HCT116 (cell line): ENCODE data around the gene TRMT2A. TPM values are rescaled to one million over a fixed set of nuclear protein-coding genes. Genes with fewer than 3 reads are reported as not detected.

Experiments used
- ATAC-seq: fragments of 200-7000 bp; cut with Tn5 transposase; 2 replicates; pipeline ENCODE4 v1.9.1; 2020; ENCODE audit warnings: mild to moderate bottlenecking, moderate library complexity
- BruUV-seq: library from RNA; stranded (reverse); fragments of 400-500 nt; replicated peaks from 2 replicates; lab custom pipeline; 2021; lab: Mats Ljungman, UMichigan
- CTCF ChIA-PET: fragments of 300-600 bp; sonication (Branson Sonifier 250); formaldehyde crosslinking; loops from one replicate; lab custom pipeline; 2021; ENCODE audit warnings: antibody characterized with exemption; lab: Charles Lee
- POLR2A ChIA-PET: fragments of 300-600, 350-600 bp; sonication (Branson Sonifier 250); formaldehyde crosslinking; loops from one replicate; lab custom pipeline; 2021; ENCODE audit warnings: antibody characterized with exemption; lab: Charles Lee
- RAD21 ChIA-PET, 2 experiments: fragments of 300-600 bp; sonication (Branson Sonifier 250); formaldehyde crosslinking; loops; one replicate each; lab custom pipeline; 2023; ENCODE audit warnings: low total read pairs in 2 of 2; ENCODE audit not compliant: uncharacterized antibody in 2 of 2, unreplicated experiment in 2 of 2, low non-redundant PET in 1 of 2; lab: Charles Lee
- DNase-seq: peaks from one replicate; pipeline ENCODE4 v3.0.0-alpha.2; 2010; ENCODE audit warnings: low read depth, low spot score
- H2AFZ ChIP-seq: fragments of 200-600 bp; shearing (Covaris generic), sonication (generic); 2 replicates; pipeline ENCODE4 v1.6.1; 2017; ENCODE audit warnings: low read depth, mixed run types, mixed read lengths, antibody characterized with exemption, low read length; ENCODE audit not compliant: poor library complexity, severe bottlenecking
- H3K27ac ChIP-seq: 2 replicates; pipeline ENCODE4 v1.5.1; 2012; ENCODE audit warnings: low read depth, low read length
- H3K27me3 ChIP-seq: fragments of 200-600 bp; sonication (generic); 2 replicates; pipeline ENCODE4 v1.6.1; 2016; ENCODE audit warnings: mixed run types, low read length, mixed read lengths; ENCODE audit not compliant: insufficient read depth
- H3K36me3 ChIP-seq, 2 experiments: fragments of 200-500 bp in 1 of 2; fragments of 200-600 bp in 1 of 2; sonication (Bioruptor generic) in 1 of 2; sonication (generic) in 1 of 2; 2 replicates each; pipeline versions ENCODE4 v1.5.1 to v1.6.1; 2014 to 2016; ENCODE audit warnings: low read length in 2 of 2, inconsistent platforms in 1 of 2, mixed read lengths in 1 of 2, mixed run types in 1 of 2; ENCODE audit not compliant: insufficient read depth in 2 of 2, control insufficient read depth in 1 of 2
- H3K4me1 ChIP-seq, 2 experiments: fragments of 200-600 bp in 1 of 2; sonication (generic) in 1 of 2; 2 replicates each; pipeline versions ENCODE4 v1.5.1 to v1.6.1; 2012 to 2017; ENCODE audit warnings: low read length in 2 of 2, inconsistent platforms in 1 of 2, mild to moderate bottlenecking in 1 of 2, mixed read lengths in 1 of 2, mixed run types in 1 of 2, moderate library complexity in 1 of 2; ENCODE audit not compliant: insufficient read depth in 2 of 2, control insufficient read depth in 1 of 2
- H3K4me2 ChIP-seq: fragments of 200-600 bp; sonication (generic); 2 replicates; pipeline ENCODE4 v1.6.1; 2017; ENCODE audit warnings: mixed run types, low read length, mixed read lengths
- H3K4me3 ChIP-seq, 2 experiments: fragments of 200-600 bp in 1 of 2; sonication (generic) in 1 of 2; replicated peaks in 1 of 2; 2 replicates each; pipeline ENCODE4 v1.5.1; 2011 to 2016; ENCODE audit warnings: low read length in 2 of 2, control low read depth in 1 of 2, low read depth in 1 of 2, mild to moderate bottlenecking in 1 of 2, mixed read lengths in 1 of 2, mixed run types in 1 of 2
- H3K79me2 ChIP-seq: fragments of 200-600 bp; sonication (generic); 2 replicates; pipeline ENCODE4 v1.6.1; 2017; ENCODE audit warnings: mild to moderate bottlenecking, mixed run types, low read length, moderate library complexity, mixed read lengths; ENCODE audit not compliant: insufficient read depth
- H3K9ac ChIP-seq: fragments of 200-600 bp; sonication (generic); 2 replicates; pipeline ENCODE4 v1.6.1; 2016; ENCODE audit warnings: low read length, mixed read lengths
- H3K9me2 ChIP-seq: fragments of 200-600 bp; sonication (generic), shearing (Covaris generic); 2 replicates; pipeline ENCODE4 v1.6.1; 2017; ENCODE audit warnings: mixed run types, mild to moderate bottlenecking, moderate library complexity; ENCODE audit not compliant: insufficient read depth
- H3K9me3 ChIP-seq, 2 experiments: fragments of 200-500 bp in 1 of 2; fragments of 200-600 bp in 1 of 2; sonication (Bioruptor generic) in 1 of 2; sonication (generic) in 1 of 2; 2 replicates each; pipeline ENCODE4 v1.6.1; 2014 to 2017; ENCODE audit warnings: low read length in 2 of 2, mixed read lengths in 2 of 2, inconsistent platforms in 1 of 2, low read depth in 1 of 2, mild to moderate bottlenecking in 1 of 2, mixed run types in 1 of 2, moderate library complexity in 1 of 2; ENCODE audit not compliant: control insufficient read depth in 1 of 2, insufficient read depth in 1 of 2
- H4K20me1 ChIP-seq: fragments of 200-600 bp; sonication (generic), shearing (Covaris generic); 2 replicates; pipeline ENCODE4 v1.6.1; 2017; ENCODE audit warnings: mixed run types, mild to moderate bottlenecking, moderate library complexity; ENCODE audit not compliant: insufficient read depth
- CEBPB ChIP-seq: IDR thresholded peaks from 2 replicates; pipeline ENCODE4 v1.6.1; 2012; ENCODE audit warnings: low read depth
- EGR1 ChIP-seq: IDR thresholded peaks from 2 replicates; pipeline ENCODE4 v1.6.1; 2012; ENCODE audit warnings: low read depth
- EZH2 ChIP-seq: fragments of 200-600 bp; sonication (generic); IDR thresholded peaks from 2 replicates; pipeline ENCODE4 v1.6.1; 2017; ENCODE audit warnings: antibody characterized with exemption, mixed run types
- FOSL1 ChIP-seq: IDR thresholded peaks from 2 replicates; pipeline ENCODE4 v1.6.1; 2012; ENCODE audit warnings: low read depth
- JUND ChIP-seq: IDR thresholded peaks from 2 replicates; pipeline ENCODE4 v1.6.1; 2012
- POLR2A ChIP-seq: IDR thresholded peaks from 2 replicates; pipeline ENCODE4 v1.7.0; 2011; ENCODE audit warnings: borderline replicate concordance; ENCODE audit not compliant: insufficient read depth, insufficient read length; ENCODE audit errors: extremely low read depth
- POLR2AphosphoS5 ChIP-seq: IDR thresholded peaks from 2 replicates; pipeline ENCODE4 v1.6.1; 2011; ENCODE audit warnings: mild to moderate bottlenecking, low read depth, low read length, moderate library complexity
- RAD21 ChIP-seq: IDR thresholded peaks from 2 replicates; pipeline ENCODE4 v1.6.1; 2012; ENCODE audit warnings: low read depth, mild to moderate bottlenecking
- REST ChIP-seq: IDR thresholded peaks from 2 replicates; pipeline ENCODE4 v1.6.1; 2012; ENCODE audit warnings: low read depth
- SIN3A ChIP-seq: IDR thresholded peaks from 2 replicates; pipeline ENCODE4 v1.6.1; 2012; ENCODE audit warnings: low read depth
- TCF7L2 ChIP-seq: IDR thresholded peaks from 2 replicates; pipeline ENCODE4 v1.7.0; 2011; ENCODE audit warnings: borderline replicate concordance, inconsistent platforms; ENCODE audit not compliant: insufficient read depth, insufficient read length; ENCODE audit errors: extremely low read depth
- YY1 ChIP-seq: IDR thresholded peaks from 2 replicates; pipeline ENCODE4 v1.6.1; 2011; ENCODE audit warnings: low read length, low read depth, moderate library complexity, mild to moderate bottlenecking; ENCODE audit not compliant: insufficient replicate concordance; ENCODE audit errors: extremely low read depth
- intact Hi-C: fragments of 100-400 bp; cut with micrococcal nuclease; formaldehyde crosslinking; loops from 2 replicates; pipeline ENCODE4 v1.10.0; 2022
- total RNA-seq: library from RNA; stranded (reverse); gene quantifications from one replicate; pipeline ENCODE4 v1.2.1, GENCODE V29; 2021; ENCODE audit not compliant: unreplicated experiment
- TF ChIP-seq, protein P1 (sequence below), 3 experiments: fragments of 200-600 bp in 1 of 3; sonication (generic) in 1 of 3; IDR thresholded peaks in 2 of 3; conservative IDR thresholded peaks in 1 of 3; 2 replicates each; pipeline ENCODE4 v1.5.1; 2012 to 2017; ENCODE audit warnings: low read depth in 2 of 3, low read length in 2 of 3, antibody characterized with exemption in 1 of 3, borderline replicate concordance in 1 of 3, control low read depth in 1 of 3, mild to moderate bottlenecking in 1 of 3, mixed read lengths in 1 of 3, mixed run types in 1 of 3, moderate library complexity in 1 of 3; ENCODE audit not compliant: insufficient read depth in 1 of 3

Gene TRMT2A
- total RNA-seq, 1 experiment from 2014 or later, result 67.3 TPM

GRCh38 chr22:20142711-20143621 is 25.9 kb upstream of the TRMT2A start:
- Histone ChIP-seq H3K27ac (no peak overlapping the region), H3K4me2 (no peak overlapping the region), H3K4me3 (no peak overlapping the region), H3K4me1 (peaks cover 3 to 4% of the 10 kb centered on the region in 2 experiments; a peak in 2 of 4 replicates), H3K79me2 (peaks cover 19% of the 10 kb centered on the region; the same call in 1 of the 2 replicates), H3K27me3 (no peaks in the 10 kb centered on the region), H3K9me2 (no peaks in the 10 kb centered on the region), H3K9ac (no peak overlapping the region), H3K36me3 (peaks cover 5 to 6% of the 10 kb centered on the region in 2 experiments; a peak in 2 of 4 replicates), H2AFZ (no peak overlapping the region), H4K20me1 (no peaks in the 10 kb centered on the region), H3K9me3 (no peaks in the 10 kb centered on the region)
- no peak for DNase-seq
- no peak for TF ChIP-seq REST
- TF ChIP-seq POLR2AphosphoS5, result no peak
- TF ChIP-seq EGR1, result no peak
- TF ChIP-seq POLR2A, result no peak
- TF ChIP-seq FOSL1, result no peak
- no peak for TF ChIP-seq SIN3A
- no peak for TF ChIP-seq JUND
- TF ChIP-seq YY1, result no peak
- no peak for TF ChIP-seq RAD21
- no peak for TF ChIP-seq CEBPB
- TF ChIP-seq, protein P1, sequence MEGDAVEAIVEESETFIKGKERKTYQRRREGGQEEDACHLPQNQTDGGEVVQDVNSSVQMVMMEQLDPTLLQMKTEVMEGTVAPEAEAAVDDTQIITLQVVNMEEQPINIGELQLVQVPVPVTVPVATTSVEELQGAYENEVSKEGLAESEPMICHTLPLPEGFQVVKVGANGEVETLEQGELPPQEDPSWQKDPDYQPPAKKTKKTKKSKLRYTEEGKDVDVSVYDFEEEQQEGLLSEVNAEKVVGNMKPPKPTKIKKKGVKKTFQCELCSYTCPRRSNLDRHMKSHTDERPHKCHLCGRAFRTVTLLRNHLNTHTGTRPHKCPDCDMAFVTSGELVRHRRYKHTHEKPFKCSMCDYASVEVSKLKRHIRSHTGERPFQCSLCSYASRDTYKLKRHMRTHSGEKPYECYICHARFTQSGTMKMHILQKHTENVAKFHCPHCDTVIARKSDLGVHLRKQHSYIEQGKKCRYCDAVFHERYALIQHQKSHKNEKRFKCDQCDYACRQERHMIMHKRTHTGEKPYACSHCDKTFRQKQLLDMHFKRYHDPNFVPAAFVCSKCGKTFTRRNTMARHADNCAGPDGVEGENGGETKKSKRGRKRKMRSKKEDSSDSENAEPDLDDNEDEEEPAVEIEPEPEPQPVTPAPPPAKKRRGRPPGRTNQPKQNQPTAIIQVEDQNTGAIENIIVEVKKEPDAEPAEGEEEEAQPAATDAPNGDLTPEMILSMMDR (IDR thresholded peaks at IDR 0.05 in 2 of 3, conservative IDR thresholded peaks at IDR 0.05 in 1 of 3; ENCODE audit: borderline replicate concordance in 1 of 3, insufficient read depth in 1 of 3, low read depth in 2 of 3, low read length in 2 of 3), result no peak
- TF ChIP-seq TCF7L2, result no peak
- no peak for TF ChIP-seq EZH2
- no peak for ATAC-seq
- ChIA-PET POLR2A (no interaction called here), RAD21 (no interaction called here), CTCF (no interaction called here)
- intact Hi-C loops, result no loop called here
- BruUV-seq, result no TSS peak
